ENCODE data around the gene KIAA1328.

Gene KIAA1328

DNA sequence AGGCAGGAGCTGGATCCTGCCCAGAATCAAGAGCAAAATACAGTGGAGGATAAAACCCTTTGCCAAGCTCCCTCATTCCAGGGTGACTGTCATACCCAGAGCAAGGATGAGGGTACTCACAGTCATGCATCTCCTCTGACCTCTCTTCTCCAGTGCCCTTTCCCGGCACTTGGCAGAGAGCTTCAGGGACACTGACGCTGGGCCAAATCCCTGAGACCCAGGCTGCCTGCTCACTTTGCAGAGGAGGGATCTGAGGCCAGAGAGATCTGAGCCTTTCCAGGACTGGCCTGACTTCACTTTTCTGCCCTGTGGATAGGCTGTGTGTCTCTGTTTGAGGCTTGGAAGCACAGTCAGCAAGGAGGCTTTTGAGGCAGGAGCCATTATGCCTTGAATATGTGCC is 406.7 kb downstream of the KIAA1328 start:
- no peak for TF ChIP-seq YY1 (IDR thresholded peaks at IDR 0.05; ENCODE audit: low read depth)
- TF ChIP-seq ZBTB7A (IDR thresholded peaks at IDR 0.05; ENCODE audit: low read depth), result no peak
- no peak for TF ChIP-seq RAD21 (IDR thresholded peaks at IDR 0.05; ENCODE audit: low read depth)
- no peak for TF ChIP-seq EGR1 (IDR thresholded peaks at IDR 0.05)
- TF ChIP-seq, protein P1, sequence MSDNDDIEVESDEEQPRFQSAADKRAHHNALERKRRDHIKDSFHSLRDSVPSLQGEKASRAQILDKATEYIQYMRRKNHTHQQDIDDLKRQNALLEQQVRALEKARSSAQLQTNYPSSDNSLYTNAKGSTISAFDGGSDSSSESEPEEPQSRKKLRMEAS (IDR thresholded peaks at IDR 0.05), result no peak
- no peak for TF ChIP-seq CEBPB (IDR thresholded peaks at IDR 0.05)
- no peak for TF ChIP-seq TAF1 (IDR thresholded peaks at IDR 0.05; ENCODE audit: low read depth)
- TF ChIP-seq CREB1 (IDR thresholded peaks at IDR 0.05; ENCODE audit: low read depth), result no peak
- TF ChIP-seq TCF12 (IDR thresholded peaks at IDR 0.05; ENCODE audit: low read depth), result no peak
- TF ChIP-seq NFIC (IDR thresholded peaks at IDR 0.05), result no peak
- TF ChIP-seq, protein P2, sequence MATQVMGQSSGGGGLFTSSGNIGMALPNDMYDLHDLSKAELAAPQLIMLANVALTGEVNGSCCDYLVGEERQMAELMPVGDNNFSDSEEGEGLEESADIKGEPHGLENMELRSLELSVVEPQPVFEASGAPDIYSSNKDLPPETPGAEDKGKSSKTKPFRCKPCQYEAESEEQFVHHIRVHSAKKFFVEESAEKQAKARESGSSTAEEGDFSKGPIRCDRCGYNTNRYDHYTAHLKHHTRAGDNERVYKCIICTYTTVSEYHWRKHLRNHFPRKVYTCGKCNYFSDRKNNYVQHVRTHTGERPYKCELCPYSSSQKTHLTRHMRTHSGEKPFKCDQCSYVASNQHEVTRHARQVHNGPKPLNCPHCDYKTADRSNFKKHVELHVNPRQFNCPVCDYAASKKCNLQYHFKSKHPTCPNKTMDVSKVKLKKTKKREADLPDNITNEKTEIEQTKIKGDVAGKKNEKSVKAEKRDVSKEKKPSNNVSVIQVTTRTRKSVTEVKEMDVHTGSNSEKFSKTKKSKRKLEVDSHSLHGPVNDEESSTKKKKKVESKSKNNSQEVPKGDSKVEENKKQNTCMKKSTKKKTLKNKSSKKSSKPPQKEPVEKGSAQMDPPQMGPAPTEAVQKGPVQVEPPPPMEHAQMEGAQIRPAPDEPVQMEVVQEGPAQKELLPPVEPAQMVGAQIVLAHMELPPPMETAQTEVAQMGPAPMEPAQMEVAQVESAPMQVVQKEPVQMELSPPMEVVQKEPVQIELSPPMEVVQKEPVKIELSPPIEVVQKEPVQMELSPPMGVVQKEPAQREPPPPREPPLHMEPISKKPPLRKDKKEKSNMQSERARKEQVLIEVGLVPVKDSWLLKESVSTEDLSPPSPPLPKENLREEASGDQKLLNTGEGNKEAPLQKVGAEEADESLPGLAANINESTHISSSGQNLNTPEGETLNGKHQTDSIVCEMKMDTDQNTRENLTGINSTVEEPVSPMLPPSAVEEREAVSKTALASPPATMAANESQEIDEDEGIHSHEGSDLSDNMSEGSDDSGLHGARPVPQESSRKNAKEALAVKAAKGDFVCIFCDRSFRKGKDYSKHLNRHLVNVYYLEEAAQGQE (IDR thresholded peaks at IDR 0.05; ENCODE audit: low read depth), result no peak
- no peak for TF ChIP-seq TEAD4 (IDR thresholded peaks at IDR 0.05)
- TF ChIP-seq FOXM1 (IDR thresholded peaks at IDR 0.05; ENCODE audit: borderline replicate concordance, low read depth), result no peak
- no peak for TF ChIP-seq EP300 (IDR thresholded peaks at IDR 0.05; ENCODE audit: borderline replicate concordance)
- TF ChIP-seq, protein P3, sequence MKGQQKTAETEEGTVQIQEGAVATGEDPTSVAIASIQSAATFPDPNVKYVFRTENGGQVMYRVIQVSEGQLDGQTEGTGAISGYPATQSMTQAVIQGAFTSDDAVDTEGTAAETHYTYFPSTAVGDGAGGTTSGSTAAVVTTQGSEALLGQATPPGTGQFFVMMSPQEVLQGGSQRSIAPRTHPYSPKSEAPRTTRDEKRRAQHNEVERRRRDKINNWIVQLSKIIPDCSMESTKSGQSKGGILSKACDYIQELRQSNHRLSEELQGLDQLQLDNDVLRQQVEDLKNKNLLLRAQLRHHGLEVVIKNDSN (IDR thresholded peaks at IDR 0.05), result no peak

DNA sequence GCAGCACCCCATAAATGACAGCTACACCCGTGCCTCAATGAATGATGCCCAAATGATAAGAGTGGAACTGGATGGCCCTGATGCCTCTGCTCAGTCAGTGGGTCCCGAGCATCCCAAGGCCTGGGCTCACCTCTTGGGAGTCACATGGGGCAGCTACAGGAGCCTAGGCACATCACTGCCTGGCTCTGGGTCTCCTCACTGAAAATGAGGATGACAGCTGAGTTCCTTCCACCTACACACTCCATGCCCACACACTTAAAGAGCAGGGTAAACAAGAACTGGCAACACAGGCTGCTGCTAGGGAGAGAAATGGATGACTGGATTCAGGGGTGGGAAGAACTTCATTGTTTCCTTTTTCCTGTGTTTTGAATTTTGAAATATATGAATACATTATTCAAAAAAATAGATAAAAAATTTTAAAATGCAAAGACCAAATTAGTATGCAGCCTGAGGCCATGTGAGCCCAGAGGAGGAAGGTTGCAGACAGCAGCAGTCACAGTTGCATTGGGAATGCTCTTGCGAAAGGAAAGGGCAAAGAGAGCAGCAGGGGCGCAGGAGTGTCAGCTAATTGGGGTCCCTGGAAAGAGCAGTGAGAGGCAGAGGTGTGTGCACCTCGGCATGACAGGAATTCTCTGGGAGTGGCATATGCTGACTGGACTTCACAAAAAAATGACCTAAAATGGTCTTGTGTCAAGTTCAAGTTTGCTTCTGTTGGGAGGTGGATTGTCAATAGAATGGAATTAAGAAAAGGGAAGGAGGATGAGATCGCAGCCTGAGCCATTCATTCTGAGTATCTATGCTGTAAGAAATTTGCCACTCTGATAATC is 409.6 kb downstream of the KIAA1328 start:
- TF ChIP-seq CREB1 (IDR thresholded peaks at IDR 0.05; ENCODE audit: low read depth), result no peak
- TF ChIP-seq, protein P3 (IDR thresholded peaks at IDR 0.05), result no peak
- TF ChIP-seq NFIC (IDR thresholded peaks at IDR 0.05), result no peak
- TF ChIP-seq EP300 (IDR thresholded peaks at IDR 0.05; ENCODE audit: borderline replicate concordance), result peak; percentile 43; the same call in 1 of the 2 replicates
- no peak for TF ChIP-seq ZBTB7A (IDR thresholded peaks at IDR 0.05; ENCODE audit: low read depth)
- TF ChIP-seq, protein P2 (IDR thresholded peaks at IDR 0.05; ENCODE audit: low read depth), result no peak
- peak; percentile 40; the same call in 1 of the 2 replicates for TF ChIP-seq CEBPB (IDR thresholded peaks at IDR 0.05)
- no peak for TF ChIP-seq YY1 (IDR thresholded peaks at IDR 0.05; ENCODE audit: low read depth)
- TF ChIP-seq TEAD4 (IDR thresholded peaks at IDR 0.05), result peak; percentile 78
- TF ChIP-seq, protein P1 (IDR thresholded peaks at IDR 0.05), result no peak
- no peak for TF ChIP-seq TAF1 (IDR thresholded peaks at IDR 0.05; ENCODE audit: low read depth)
- TF ChIP-seq RAD21 (IDR thresholded peaks at IDR 0.05; ENCODE audit: low read depth), result no peak

DNA sequence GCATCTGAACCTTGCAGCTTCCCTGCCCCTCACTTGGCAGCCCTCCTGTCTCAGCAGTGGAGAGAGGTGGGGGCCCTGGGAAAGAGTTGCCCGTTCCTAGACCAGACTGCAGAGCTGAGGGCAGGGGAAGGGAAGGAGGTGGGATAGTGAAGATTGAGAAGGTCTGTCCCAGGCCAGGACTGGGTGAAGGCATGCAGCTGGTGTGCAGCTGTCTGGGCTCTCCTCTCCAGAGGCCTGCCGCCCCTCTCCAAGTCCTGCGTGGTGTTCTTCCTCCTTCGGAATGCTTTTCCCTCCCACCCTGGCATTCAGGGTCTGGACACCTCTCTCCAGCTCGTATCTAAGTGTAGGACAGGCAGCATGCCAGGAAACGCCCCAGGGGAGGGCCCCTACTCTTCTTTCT is 413.2 kb downstream of the KIAA1328 start:
- TF ChIP-seq TCF12 (IDR thresholded peaks at IDR 0.05; ENCODE audit: low read depth) (no peak), NFIC (IDR thresholded peaks at IDR 0.05) (no peak), CEBPB (IDR thresholded peaks at IDR 0.05) (no peak), EP300 (IDR thresholded peaks at IDR 0.05; ENCODE audit: borderline replicate concordance) (no peak), FOXM1 (IDR thresholded peaks at IDR 0.05; ENCODE audit: borderline replicate concordance, low read depth) (no peak), TAF1 (IDR thresholded peaks at IDR 0.05; ENCODE audit: low read depth) (no peak), ZBTB7A (IDR thresholded peaks at IDR 0.05; ENCODE audit: low read depth) (no peak), EGR1 (IDR thresholded peaks at IDR 0.05) (no peak), RAD21 (IDR thresholded peaks at IDR 0.05; ENCODE audit: low read depth) (no peak)
- TF ChIP-seq, protein P3 (IDR thresholded peaks at IDR 0.05), result no peak

- TF ChIP-seq CREB1 (IDR thresholded peaks at IDR 0.05; ENCODE audit: low read depth), result no peak
- TF ChIP-seq TEAD4 (IDR thresholded peaks at IDR 0.05), result no peak
- TF ChIP-seq, protein P2 (IDR thresholded peaks at IDR 0.05; ENCODE audit: low read depth), result no peak
- TF ChIP-seq CEBPB (IDR thresholded peaks at IDR 0.05), result no peak
- TF ChIP-seq, protein P1 (IDR thresholded peaks at IDR 0.05), result no peak
- no peak for TF ChIP-seq ZBTB7A (IDR thresholded peaks at IDR 0.05; ENCODE audit: low read depth)
- TF ChIP-seq, protein P3 (IDR thresholded peaks at IDR 0.05), result no peak
- TF ChIP-seq TAF1 (IDR thresholded peaks at IDR 0.05; ENCODE audit: low read depth), result no peak
- TF ChIP-seq RAD21 (IDR thresholded peaks at IDR 0.05; ENCODE audit: low read depth), result no peak
- no peak for TF ChIP-seq NFIC (IDR thresholded peaks at IDR 0.05)
- no peak for TF ChIP-seq TCF12 (IDR thresholded peaks at IDR 0.05; ENCODE audit: low read depth)
- no peak for TF ChIP-seq YY1 (IDR thresholded peaks at IDR 0.05; ENCODE audit: low read depth)
- TF ChIP-seq EP300 (IDR thresholded peaks at IDR 0.05; ENCODE audit: borderline replicate concordance), result no peak
- TF ChIP-seq FOXM1 (IDR thresholded peaks at IDR 0.05; ENCODE audit: borderline replicate concordance, low read depth), result no peak
- TF ChIP-seq EGR1 (IDR thresholded peaks at IDR 0.05), result no peak
Measured at GRCh38 chr18:37242826-37243560, 414.1 kb downstream of the KIAA1328 start.
